Colon (tissue), 2 donors: Measurements from ENCODE around the gene NENF.

Experiments used
- FAIRE-seq: peaks from 2 replicates; lab custom pipeline; 2012; peaks lifted over from hg19 to GRCh38; lab: Jason Lieb, UNC
- donor health status: control.
- donor health status: control.

The NENF gene

GRCh38 chr1:212482006-212482636 is 49.4 kb downstream of the NENF start:
- no peak for FAIRE-seq

DNA sequence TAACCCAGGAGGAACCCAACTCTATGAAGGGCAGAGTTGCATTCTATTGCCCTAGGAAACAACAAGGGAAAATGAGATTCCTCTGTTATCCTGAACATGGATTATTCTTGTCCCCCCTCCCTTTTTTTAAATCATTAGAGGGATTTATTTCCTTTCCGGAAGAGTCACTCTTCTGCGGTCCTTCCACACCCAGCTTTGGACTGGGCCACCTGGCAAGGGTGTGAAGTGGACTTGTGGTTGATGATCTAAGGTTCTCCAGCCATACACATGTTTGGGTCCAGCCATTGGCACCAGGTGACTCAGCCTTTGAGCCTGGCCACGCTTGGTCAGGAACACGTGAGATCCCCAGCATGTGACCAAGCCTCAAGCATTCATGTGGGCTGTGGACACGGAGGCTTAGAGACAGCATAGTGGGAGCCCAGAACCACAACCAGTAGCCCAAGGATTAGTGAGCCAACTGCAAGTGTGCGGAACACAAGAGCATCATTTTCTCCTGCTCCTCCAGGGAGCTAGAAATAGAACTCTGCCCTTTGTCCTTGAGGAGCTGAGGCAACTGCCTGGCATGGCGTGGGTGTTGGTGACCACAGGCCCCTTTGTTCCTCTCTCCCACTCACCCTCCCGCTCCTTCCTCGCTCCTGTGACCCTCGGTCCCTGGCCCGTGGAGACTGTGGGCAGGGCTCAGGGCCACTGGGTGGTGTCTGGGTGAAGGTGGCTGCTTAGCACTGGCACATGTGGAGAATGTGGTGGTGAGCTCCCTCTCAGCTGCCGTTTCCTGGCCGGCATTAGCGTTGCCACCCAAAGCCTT is 50.1 kb downstream of the NENF start:
- FAIRE-seq, result no peak

GRCh38 chr1:212484701-212485570 is 52.2 kb downstream of the NENF start:
- FAIRE-seq, result no peak

DNA sequence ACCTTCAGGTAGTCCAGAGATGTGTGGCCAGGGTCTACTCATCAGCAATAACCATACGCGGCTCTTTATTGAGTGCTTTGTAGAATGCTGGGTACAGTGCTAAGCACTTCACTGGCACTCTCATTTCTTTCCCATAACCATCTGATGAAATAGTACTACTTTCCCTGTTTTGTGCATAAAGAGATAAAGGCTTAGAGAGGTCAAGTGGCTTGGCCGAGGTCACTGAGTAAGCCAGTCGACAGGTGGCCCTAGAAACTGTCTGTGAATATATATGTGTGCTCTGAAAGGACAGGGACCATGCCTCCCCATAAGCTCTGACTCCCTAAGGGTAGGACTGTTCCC is 52.8 kb downstream of the NENF start:
- FAIRE-seq, result no peak

DNA sequence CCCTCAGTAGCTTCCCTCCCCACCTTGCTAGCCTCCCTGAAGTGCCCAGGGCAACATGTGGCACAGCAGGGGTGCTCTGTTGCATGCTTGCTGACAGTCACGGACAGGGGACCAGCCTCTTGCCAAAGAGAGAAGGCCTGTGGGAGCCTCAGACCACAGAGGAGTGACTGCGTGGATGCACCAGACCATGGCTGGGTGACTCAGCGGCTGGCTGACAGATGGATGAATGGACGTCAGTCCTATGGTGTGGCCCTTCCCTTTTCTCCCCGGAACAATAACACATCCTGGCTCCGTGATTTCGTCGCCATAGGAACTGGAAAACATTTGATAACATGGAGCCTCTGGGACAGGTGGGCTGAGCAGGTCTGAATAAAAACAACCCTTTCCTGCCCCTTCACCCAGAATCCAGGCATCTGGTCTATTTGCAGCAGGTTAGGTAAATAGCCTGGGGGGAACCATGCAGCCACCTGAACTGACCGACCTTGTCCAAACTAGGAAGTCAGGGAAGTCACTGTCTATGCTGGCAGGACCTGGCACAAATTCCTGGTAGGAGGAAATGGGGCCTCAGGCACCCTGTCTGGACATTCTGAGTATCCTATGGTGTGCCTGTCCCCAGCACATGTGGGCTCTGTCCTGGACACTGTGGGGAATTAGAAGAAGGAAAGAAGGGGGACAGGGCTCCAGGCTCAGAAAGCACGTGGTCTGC is 53.3 kb downstream of the NENF start:
- no peak for FAIRE-seq

DNA sequence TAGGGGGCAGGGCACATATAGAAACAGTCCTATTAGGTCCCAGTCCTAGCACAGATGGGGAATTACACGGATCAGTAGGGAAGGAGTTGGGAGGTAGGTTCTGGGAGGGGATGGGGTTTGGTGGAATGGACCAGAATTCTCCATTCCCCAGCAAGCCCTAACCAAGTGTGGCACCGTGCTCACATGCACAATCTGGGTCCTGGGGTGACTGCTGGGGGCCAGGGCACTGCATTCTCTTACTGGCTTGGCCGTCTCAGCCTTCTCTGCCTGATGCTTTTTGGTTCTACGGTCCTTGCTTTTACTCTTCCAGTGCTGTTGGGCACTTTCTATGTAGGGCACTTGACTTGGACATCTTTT is 53.9 kb downstream of the NENF start:
- no peak for FAIRE-seq

GRCh38 chr1:212487286-212487685 is 54.6 kb downstream of the NENF start:
- no peak for FAIRE-seq

DNA sequence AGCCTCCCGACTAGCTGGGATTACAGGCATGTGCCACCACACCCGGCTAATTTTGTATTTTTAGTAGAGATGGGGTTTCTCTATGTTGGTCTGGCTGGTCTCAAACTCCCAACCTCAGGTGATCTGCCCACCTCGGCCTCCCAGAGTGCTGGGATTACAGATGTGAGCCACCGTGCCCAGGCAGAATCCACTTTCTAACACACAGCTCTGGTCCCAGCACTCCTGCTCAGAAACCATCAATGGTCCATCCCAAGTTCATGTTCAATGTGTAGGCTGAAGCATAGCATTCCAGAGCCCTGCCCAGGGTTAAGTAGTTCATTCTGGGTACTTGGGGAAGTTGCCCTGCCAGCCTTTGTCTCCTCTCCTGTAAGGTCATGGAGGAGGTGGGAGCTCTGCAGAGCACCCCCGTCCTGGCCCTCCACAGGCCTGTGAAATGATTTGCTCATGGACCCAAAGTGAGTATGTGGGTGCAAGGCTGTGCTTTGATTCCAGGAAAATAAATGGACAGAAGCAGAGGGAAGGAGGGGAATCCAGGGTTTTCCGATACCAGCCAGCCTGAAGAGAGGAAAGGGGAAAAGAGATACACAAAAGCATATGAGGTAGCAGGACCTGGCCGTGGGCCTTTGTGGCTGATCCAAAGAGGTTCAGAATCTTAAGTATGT is 55.2 kb downstream of the NENF start:
- FAIRE-seq, result no peak

- no peak for FAIRE-seq
Measured at GRCh38 chr1:212488436-212489283, 55.9 kb downstream of the NENF start.

DNA sequence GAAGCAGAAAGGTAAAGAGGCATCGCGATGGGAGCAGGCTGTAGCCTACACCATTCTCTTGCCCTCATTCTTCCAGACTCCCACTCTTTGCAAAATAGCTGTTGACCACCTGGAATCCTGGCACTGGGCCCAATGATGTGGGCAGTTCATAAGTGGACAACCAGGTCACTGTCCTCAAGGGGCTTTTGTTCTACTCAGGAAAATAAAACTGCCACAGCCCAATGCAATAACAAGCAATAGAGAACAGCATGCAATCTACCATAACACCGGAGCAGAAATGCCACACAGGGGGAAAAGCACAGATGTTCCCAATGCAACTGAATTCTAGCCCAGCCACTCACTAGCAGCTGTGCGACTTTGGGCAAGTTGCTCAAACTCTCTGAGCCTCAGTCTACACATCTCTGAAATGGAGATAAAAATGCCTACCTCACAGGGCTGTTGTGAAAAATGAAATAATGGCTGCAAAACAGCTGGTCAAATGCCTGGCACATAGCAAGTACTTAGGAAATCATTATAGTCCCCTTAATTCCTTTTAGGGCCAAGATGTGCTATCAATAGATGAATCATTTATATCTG is 56.7 kb downstream of the NENF start:
- FAIRE-seq, result no peak

- no peak for FAIRE-seq
Measured at GRCh38 chr1:212490276-212490675, 57.6 kb downstream of the NENF start.

DNA sequence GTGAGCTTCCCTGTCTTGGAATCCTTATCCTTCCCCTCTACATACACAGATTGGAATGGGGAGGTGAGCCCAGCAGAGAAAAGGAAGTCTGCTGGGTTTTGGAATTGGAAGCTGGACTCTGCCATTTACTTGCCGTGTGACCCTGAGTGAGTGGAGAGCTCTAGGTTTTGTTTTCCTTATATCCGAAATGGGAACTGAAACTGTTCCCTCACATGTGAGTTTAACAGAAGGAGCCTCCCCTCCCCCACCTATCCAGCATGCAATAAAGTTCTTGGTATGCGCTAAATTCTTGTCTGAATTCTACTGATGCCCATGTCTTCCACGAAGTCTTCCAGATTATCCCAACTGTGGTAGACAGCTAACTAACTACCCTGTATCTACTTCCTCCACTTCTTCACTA is 58.7 kb downstream of the NENF start:
- no peak for FAIRE-seq
